ENCODE measurements around the gene FAM124A. TPM values are rescaled to one million over a fixed set of nuclear protein-coding genes. Genes with fewer than 3 reads are reported as not detected.

Gene FAM124A
- total RNA-seq, 4 donors from 2014 or later, result 2.1 to 7.2 (median 5.2) TPM

GRCh38 chr13:51178456-51179074, 43.6 kb upstream of the FAM124A start:
- no peak overlapping the region for H3K4me3 ChIP-seq
- DNase-seq, result no peak
- intact Hi-C loops (cut with DNase I; ENCODE audit: low total_unique reads), result no loop called here
- no peaks in the 10 kb centered on the region for H3K9me3 ChIP-seq
- TF ChIP-seq POLR2A (IDR thresholded peaks at IDR 0.05) (no peak), CTCF (IDR thresholded peaks at IDR 0.05) (no peak)
- H3K27ac ChIP-seq, result no peak overlapping the region
- H3K27me3 ChIP-seq, result peaks cover 0 to 10% of the 10 kb centered on the region in 2 donors
- no peaks in the 10 kb centered on the region for H3K36me3 ChIP-seq
- no peaks in the 10 kb centered on the region for H3K4me1 ChIP-seq

GRCh38 chr13:51179432-51179971, 42.7 kb upstream of the FAM124A start:
- Histone ChIP-seq H3K9me3 (no peaks in the 10 kb centered on the region), H3K36me3 (no peaks in the 10 kb centered on the region), H3K4me1 (no peaks in the 10 kb centered on the region), H3K4me3 (no peak overlapping the region), H3K27me3 (peaks cover 0 to 10% of the 10 kb centered on the region in 2 donors), H3K27ac (no peak overlapping the region)
- intact Hi-C loops (cut with DNase I; ENCODE audit: low total_unique reads), result no loop called here
- TF ChIP-seq CTCF (IDR thresholded peaks at IDR 0.05) (no peak), POLR2A (IDR thresholded peaks at IDR 0.05) (no peak)
- no peak for DNase-seq

GRCh38 chr13:51180853-51181511, 41.2 kb upstream of the FAM124A start:
- H3K4me1 ChIP-seq, result no peaks in the 10 kb centered on the region
- H3K27me3 ChIP-seq, result peaks cover 0 to 10% of the 10 kb centered on the region in 2 donors
- intact Hi-C loops (cut with DNase I; ENCODE audit: low total_unique reads), result no loop called here
- H3K36me3 ChIP-seq, result no peaks in the 10 kb centered on the region
- H3K27ac ChIP-seq, result no peak overlapping the region
- TF ChIP-seq CTCF (IDR thresholded peaks at IDR 0.05) (no peak), POLR2A (IDR thresholded peaks at IDR 0.05) (no peak)
- no peak overlapping the region for H3K4me3 ChIP-seq
- no peak for DNase-seq
- H3K9me3 ChIP-seq, result no peaks in the 10 kb centered on the region

- no peak for DNase-seq
- Histone ChIP-seq H3K4me3 (no peak overlapping the region), H3K4me1 (no peaks in the 10 kb centered on the region), H3K27me3 (peaks cover 0 to 10% of the 10 kb centered on the region in 2 donors), H3K9me3 (no peaks in the 10 kb centered on the region), H3K36me3 (no peaks in the 10 kb centered on the region), H3K27ac (no peak overlapping the region)
- intact Hi-C loops (cut with DNase I; ENCODE audit: low total_unique reads), result no loop called here
- TF ChIP-seq CTCF (IDR thresholded peaks at IDR 0.05), result no peak
- TF ChIP-seq POLR2A (IDR thresholded peaks at IDR 0.05), result no peak
Observed at GRCh38 chr13:51181786-51182383, 40.3 kb upstream of the FAM124A start.

GRCh38 chr13:51191743-51192142, 30.5 kb upstream of the FAM124A start:
- intact Hi-C loops (cut with DNase I; ENCODE audit: low total_unique reads), result no loop called here
- no peaks in the 10 kb centered on the region for H3K27me3 ChIP-seq
- H3K4me1 ChIP-seq, result no peaks in the 10 kb centered on the region
- no peak overlapping the region for H3K4me3 ChIP-seq
- no peak overlapping the region for H3K27ac ChIP-seq
- no peak for TF ChIP-seq CTCF (IDR thresholded peaks at IDR 0.05)
- no peak for TF ChIP-seq POLR2A (IDR thresholded peaks at IDR 0.05)
- peaks cover 0 to 2% of the 10 kb centered on the region in 2 donors for H3K36me3 ChIP-seq
- H3K9me3 ChIP-seq, result no peaks in the 10 kb centered on the region
- no peak for DNase-seq

Measured in uterus (tissue), 4 donors.